Keratinocyte (primary cell): ENCODE data around the gene DNAJC27. TPM values are rescaled to one million over a fixed set of nuclear protein-coding genes. Genes with fewer than 3 reads are reported as not detected.

Experiments
- DNase-seq: peaks from one replicate; pipeline ENCODE4 v3.0.0-alpha.2; 2011; ENCODE audit warnings: low read depth, missing footprints, low spot score
- FAIRE-seq: peaks from 2 replicates; lab custom pipeline; 2011; peaks lifted over from hg19 to GRCh38; lab: Jason Lieb, UNC
- H2AFZ ChIP-seq: 2 replicates; pipeline ENCODE4 v1.6.0; 2012; ENCODE audit warnings: low read length, control low read depth, inconsistent platforms; ENCODE audit not compliant: control insufficient read depth
- H3K27ac ChIP-seq: 2 replicates; pipeline ENCODE4 v1.5.1; 2011; ENCODE audit warnings: low read length; ENCODE audit not compliant: control insufficient read depth, insufficient read depth
- H3K27me3 ChIP-seq: 3 replicates; pipeline ENCODE4 v1.6.0; 2011; ENCODE audit warnings: low read length; ENCODE audit not compliant: control insufficient read depth, insufficient read depth; ENCODE audit errors: extremely low read depth
- H3K36me3 ChIP-seq, 2 experiments: 2 replicates in 1 of 2; 3 replicates in 1 of 2; pipeline ENCODE4 v1.5.1; 2011; ENCODE audit warnings: low read length in 2 of 2, mild to moderate bottlenecking in 1 of 2; ENCODE audit not compliant: control insufficient read depth in 2 of 2, insufficient read depth in 2 of 2; ENCODE audit errors: extremely low read depth in 1 of 2
- H3K4me1 ChIP-seq: 3 replicates; pipeline ENCODE4 v1.5.1; 2011; ENCODE audit warnings: low read length; ENCODE audit not compliant: control insufficient read depth, insufficient read depth; ENCODE audit errors: extremely low read depth
- H3K4me2 ChIP-seq: 3 replicates; pipeline ENCODE4 v1.6.0; 2011; ENCODE audit warnings: low read depth, low read length; ENCODE audit not compliant: control insufficient read depth, insufficient read depth; ENCODE audit errors: extremely low read depth
- H3K4me3 ChIP-seq, 3 experiments: fragments of 200-600 bp in 1 of 3; sonication (generic) in 1 of 3; 2 replicates in 2 of 3; 3 replicates in 1 of 3; pipeline ENCODE4 v1.5.1; 2011 to 2016; ENCODE audit warnings: low read length in 3 of 3, mild to moderate bottlenecking in 3 of 3, control low read depth in 2 of 3, inconsistent platforms in 1 of 3, low read depth in 1 of 3, mixed read lengths in 1 of 3, mixed run types in 1 of 3, moderate library complexity in 1 of 3; ENCODE audit not compliant: control insufficient read depth in 2 of 3, insufficient read depth in 2 of 3; ENCODE audit errors: extremely low read depth in 1 of 3
- H3K79me2 ChIP-seq: 2 replicates; pipeline ENCODE4 v1.6.0; 2012; ENCODE audit warnings: low read length; ENCODE audit not compliant: control insufficient read depth, insufficient read depth
- H3K9ac ChIP-seq: 3 replicates; pipeline ENCODE4 v1.6.0; 2011; ENCODE audit warnings: low read length; ENCODE audit not compliant: control insufficient read depth, insufficient read depth; ENCODE audit errors: extremely low read depth
- H3K9me1 ChIP-seq: 3 replicates; pipeline ENCODE4 v1.6.0; 2011; ENCODE audit warnings: low read length; ENCODE audit not compliant: control insufficient read depth, insufficient read depth; ENCODE audit errors: extremely low read depth
- H3K9me3 ChIP-seq: 2 replicates; pipeline ENCODE4 v1.5.1; 2012; ENCODE audit warnings: low read depth, low read length; ENCODE audit not compliant: control insufficient read depth
- H4K20me1 ChIP-seq: 3 replicates; pipeline ENCODE4 v1.6.0; 2011; ENCODE audit warnings: low read length; ENCODE audit not compliant: control insufficient read depth, insufficient read depth; ENCODE audit errors: extremely low read depth
- CTCF ChIP-seq, 3 experiments: IDR thresholded peaks in 1 of 3; conservative IDR thresholded peaks in 1 of 3; optimal IDR thresholded peaks in 1 of 3; 2 replicates in 2 of 3; 3 replicates in 1 of 3; pipeline versions ENCODE3 to v1.5.1; 2011; ENCODE audit warnings: low read length in 3 of 3, mild to moderate bottlenecking in 3 of 3, moderate library complexity in 2 of 3, control low read depth in 1 of 3, inconsistent platforms in 1 of 3; ENCODE audit not compliant: insufficient read depth in 2 of 3; ENCODE audit errors: extremely low read depth in 1 of 3
- EZH2 ChIP-seq: IDR thresholded peaks from one replicate; pipeline ENCODE4 v1.6.1; 2012; ENCODE audit warnings: inconsistent platforms, mild to moderate bottlenecking, low read length, moderate library complexity
- dilution Hi-C: fragments of 300-500 bp; cut with MboI; formaldehyde crosslinking; loops from one replicate; pipeline ENCODE4 v1.7.0; 2020; ENCODE audit warnings: low sequenced_read_pairs; ENCODE audit not compliant: extremely low pct_ligation_motif_present
- polyA plus RNA-seq, 5 experiments: library from polyadenylated mRNA; depleted of rRNA in 3 of 5; stranded (reverse) in 3 of 5; stranded (forward) in 1 of 5; unstranded in 1 of 5; fragments of >200 nt; gene quantifications; 1 replicate in 1 of 5; 2 replicates in 3 of 5; 3 replicates in 1 of 5; pipeline versions ENCODE4 v1.2.1 to v1.2.3, GENCODE V29; 2011 to 2012; ENCODE audit warnings: missing spikeins in 2 of 5, low read depth in 1 of 5, low replicate concordance in 1 of 5

The DNAJC27 gene
- polyA plus RNA-seq, 1 donor (not counting 4 experiments of a cell fraction or from before 2014, with no cell fraction given), result 3.4 TPM

- no peaks in the 10 kb centered on the region for H3K9me3 ChIP-seq
- no peak overlapping the region for H2AFZ ChIP-seq
- no peak overlapping the region for H3K4me3 ChIP-seq
- H3K27me3 ChIP-seq, result no peaks in the 10 kb centered on the region
- no peaks in the 10 kb centered on the region for H3K9me1 ChIP-seq
- H3K36me3 ChIP-seq, result peaks cover 9 to 14% of the 10 kb centered on the region in 2 experiments
- TF ChIP-seq CTCF (optimal IDR thresholded peaks at IDR 0.05 in 1 of 3, IDR thresholded peaks at IDR 0.05 in 1 of 3, conservative IDR thresholded peaks at IDR 0.05 in 1 of 3; ENCODE audit: extremely low read depth in 1 of 3, insufficient read depth in 2 of 3, low read length in 3 of 3) (no peak), EZH2 (no peak)
- no peaks in the 10 kb centered on the region for H3K4me1 ChIP-seq
- no peaks in the 10 kb centered on the region for H3K79me2 ChIP-seq
- no peaks in the 10 kb centered on the region for H4K20me1 ChIP-seq
- no peak overlapping the region for H3K9ac ChIP-seq
- DNase-seq (no peak), FAIRE-seq (no peak)
- H3K4me2 ChIP-seq, result no peak overlapping the region
- no peak overlapping the region for H3K27ac ChIP-seq
- dilution Hi-C loops, result no loop called here
These were observed 12.0 kb downstream of the DNAJC27 start for GRCh38 chr2:24959761-24960160.

- no peak overlapping the region for H3K4me3 ChIP-seq
- dilution Hi-C loops, result no loop called here
- peaks cover 9 to 11% of the 10 kb centered on the region in 2 experiments for H3K36me3 ChIP-seq
- no peaks in the 10 kb centered on the region for H3K9me1 ChIP-seq
- FAIRE-seq (no peak), DNase-seq (no peak)
- H3K79me2 ChIP-seq, result no peaks in the 10 kb centered on the region
- no peak for TF ChIP-seq EZH2
- TF ChIP-seq CTCF (optimal IDR thresholded peaks at IDR 0.05 in 1 of 3, IDR thresholded peaks at IDR 0.05 in 1 of 3, conservative IDR thresholded peaks at IDR 0.05 in 1 of 3; ENCODE audit: extremely low read depth in 1 of 3, insufficient read depth in 2 of 3, low read length in 3 of 3), result no peak
- H3K27ac ChIP-seq, result no peak overlapping the region
- no peak overlapping the region for H3K4me2 ChIP-seq
- H3K27me3 ChIP-seq, result no peaks in the 10 kb centered on the region
- H3K9ac ChIP-seq, result no peak overlapping the region
- no peak overlapping the region for H2AFZ ChIP-seq
- H3K9me3 ChIP-seq, result no peaks in the 10 kb centered on the region
- no peaks in the 10 kb centered on the region for H4K20me1 ChIP-seq
- no peaks in the 10 kb centered on the region for H3K4me1 ChIP-seq
These were observed 13.3 kb downstream of the DNAJC27 start for GRCh38 chr2:24958411-24958935.
